H1 (cell line): Measurements from ENCODE around the gene AGBL1. TPM values are rescaled to one million over a fixed set of nuclear protein-coding genes. Genes with fewer than 3 reads are reported as not detected.

Experiments used
- ASH2L ChIP-seq: fragments of 200-600, 300-600 bp; sonication (generic); IDR thresholded peaks from one replicate; pipeline ENCODE4 v1.7.1; 2017; ENCODE audit warnings: low read length
- ATF2 ChIP-seq: IDR thresholded peaks from 2 replicates; pipeline ENCODE4 v1.6.1; 2012; ENCODE audit warnings: low read length, inconsistent platforms
- BACH1 ChIP-seq: IDR thresholded peaks from 2 replicates; pipeline ENCODE4 v1.6.1; 2012; ENCODE audit warnings: low read length, improper control_type of control experiment
- HDAC2 ChIP-seq, 2 experiments: fragments of 300-600 bp in 1 of 2; sonication (generic) in 1 of 2; IDR thresholded peaks; 2 replicates each; pipeline ENCODE4 v1.6.1; 2011 to 2012; ENCODE audit warnings: low read depth in 2 of 2, low read length in 2 of 2, mild to moderate bottlenecking in 2 of 2, moderate library complexity in 2 of 2, borderline replicate concordance in 1 of 2, inconsistent platforms in 1 of 2
- RXRA ChIP-seq: IDR thresholded peaks from 2 replicates; pipeline ENCODE4 v1.6.1; 2011; ENCODE audit warnings: low read depth, mild to moderate bottlenecking, low read length, moderate library complexity; ENCODE audit not compliant: insufficient read depth
- SP1 ChIP-seq: IDR thresholded peaks from 2 replicates; pipeline ENCODE4 v1.6.1; 2011; ENCODE audit warnings: low read depth, low read length
- TBP ChIP-seq: IDR thresholded peaks from 2 replicates; pipeline ENCODE4 v1.6.1; 2011; ENCODE audit warnings: low read depth, low read length, improper control_type of control experiment
- TCF12 ChIP-seq: IDR thresholded peaks from 2 replicates; pipeline ENCODE4 v1.6.1; 2011; ENCODE audit warnings: low read depth, mild to moderate bottlenecking, low read length
- polyA plus RNA-seq, 7 experiments: library from polyadenylated mRNA; depleted of rRNA in 3 of 7; stranded (reverse) in 5 of 7; unstranded in 2 of 7; fragments of >200 nt in 5 of 7; fragments of 200-250 nt in 2 of 7; gene quantifications; 1 replicate in 5 of 7; 2 replicates in 1 of 7; 4 replicates in 1 of 7; pipeline versions ENCODE4 v1.2.1 to v1.2.3, GENCODE V29; 2011 to 2013; ENCODE audit warnings: missing spikeins in 2 of 7, mixed read lengths in 2 of 7
- total RNA-seq: library from RNA; stranded (reverse); fragmentation: NEBNext Ultra II Directional; extraction: Animal tissue kit (Norgen Biotek cat#: 25700); gene quantifications from 2 replicates; pipeline ENCODE4 v1.2.1, GENCODE V29; 2021

AGBL1 gene
- total and polyA plus RNA-seq, 2 of the 8 experiments (the other 6 are each of a cell fraction or from before 2014, with no cell fraction given), result not detected

GRCh38 chr15:86689006-86689405 lies 609.3 kb downstream of the AGBL1 start (continued):
- TF ChIP-seq ATF2 (no peak), RXRA (no peak), SP1 (no peak), TBP (no peak), ASH2L (no peak), BACH1 (no peak), HDAC2 (IDR thresholded peaks at IDR 0.05; ENCODE audit: borderline replicate concordance in 1 of 2, low read depth in 2 of 2, low read length in 2 of 2) (no peak), TCF12 (no peak)
